Right atrium auricular region (tissue), 2 donors: ENCODE measurements around the gene PIAS2. TPM values are rescaled to one million over a fixed set of nuclear protein-coding genes. Genes with fewer than 3 reads are reported as not detected.
"Not testable (repeated sequence)": the region's sequence is repeated elsewhere in the genome, so short reads cannot be mapped to it uniquely, and the experiment has no call there.

ENCODE experiments used
- DNase-seq: peaks from one replicate; pipeline ENCODE4 v3.0.0-alpha.2; 2019; ENCODE audit warnings: low spot score
- H3K27ac ChIP-seq, 2 donors: fragments of 200-600 bp; sonication (generic); 1 replicate in 1 of 2; 2 replicates in 1 of 2; pipeline ENCODE4 v1.5.1; 2016 to 2019
- H3K27me3 ChIP-seq, 2 donors: fragments of 200-600 bp; sonication (generic); one replicate each; pipeline versions ENCODE4 v1.5.1 to v1.6.0; 2017 to 2019
- H3K36me3 ChIP-seq: fragments of 200-600 bp; sonication (generic); one replicate; pipeline ENCODE4 v1.5.1; 2016
- H3K4me1 ChIP-seq, 2 donors: fragments of 200-600 bp; sonication (generic); one replicate each; pipeline versions ENCODE4 v1.5.1 to v1.6.0; 2017 to 2019
- H3K4me3 ChIP-seq, 2 donors: fragments of 200-600 bp; sonication (generic); 1 replicate in 1 of 2; 2 replicates in 1 of 2; pipeline ENCODE4 v1.5.1; 2017 to 2019; ENCODE audit warnings: mild to moderate bottlenecking in 1 of 2, moderate library complexity in 1 of 2
- H3K9me3 ChIP-seq, 2 donors: fragments of 200-600 bp; sonication (generic); one replicate each; pipeline ENCODE4 v1.5.1; 2019
- CTCF ChIP-seq, 2 donors: fragments of 200-600 bp; sonication (generic); IDR thresholded peaks; one replicate each; pipeline ENCODE4 v1.5.1; 2019; ENCODE audit warnings: antibody characterized with exemption in 2 of 2
- total RNA-seq, 2 donors: library from RNA; depleted of rRNA; stranded (reverse); fragments of >200 nt; gene quantifications; one replicate each; pipeline ENCODE4 v1.1.0, GENCODE V29; 2016

Gene PIAS2
- total RNA-seq, 2 donors from 2014 or later, result 14.3 to 14.9 TPM

GRCh38 chr18:46815661-46816060, 101.6 kb downstream of the PIAS2 start:
- Histone ChIP-seq H3K27me3 (no peaks in the 10 kb centered on the region), H3K4me3 (no peak overlapping the region), H3K4me1 (no peaks in the 10 kb centered on the region), H3K36me3 (no peaks in the 10 kb centered on the region), H3K9me3 (no peaks in the 10 kb centered on the region), H3K27ac (no peak overlapping the region)
- TF ChIP-seq CTCF (IDR thresholded peaks at IDR 0.05), result no peak
- no peak for DNase-seq

- Histone ChIP-seq H3K4me1 (no peaks in the 10 kb centered on the region), H3K27me3 (no peaks in the 10 kb centered on the region), H3K36me3 (no peaks in the 10 kb centered on the region), H3K27ac (no peak overlapping the region), H3K4me3 (no peak overlapping the region), H3K9me3 (no peaks in the 10 kb centered on the region)
- no peak for TF ChIP-seq CTCF (IDR thresholded peaks at IDR 0.05)
- no peak for DNase-seq
These were observed 102.9 kb downstream of the PIAS2 start for GRCh38 chr18:46814399-46814798.

GRCh38 chr18:46812311-46812710, 105.0 kb downstream of the PIAS2 start:
- DNase-seq, result no peak
- Histone ChIP-seq H3K4me1 (no peaks in the 10 kb centered on the region), H3K27me3 (no peaks in the 10 kb centered on the region), H3K27ac (no peak overlapping the region), H3K4me3 (no peak overlapping the region), H3K36me3 (no peaks in the 10 kb centered on the region), H3K9me3 (no peaks in the 10 kb centered on the region)
- no peak for TF ChIP-seq CTCF (IDR thresholded peaks at IDR 0.05)

- TF ChIP-seq CTCF (IDR thresholded peaks at IDR 0.05), result no peak
- Histone ChIP-seq H3K27me3 (no peaks in the 10 kb centered on the region), H3K4me3 (no peak overlapping the region), H3K4me1 (no peaks in the 10 kb centered on the region), H3K36me3 (no peaks in the 10 kb centered on the region), H3K9me3 (no peaks in the 10 kb centered on the region), H3K27ac (no peak overlapping the region)
- no peak for DNase-seq
These were observed 106.8 kb downstream of the PIAS2 start for GRCh38 chr18:46810481-46811000.

GRCh38 chr18:46809145-46809544, 108.2 kb downstream of the PIAS2 start:
- H3K9me3 ChIP-seq, result no peaks in the 10 kb centered on the region
- no peak for TF ChIP-seq CTCF (IDR thresholded peaks at IDR 0.05)
- no peaks in the 10 kb centered on the region for H3K36me3 ChIP-seq
- no peak for DNase-seq
- no peak overlapping the region for H3K27ac ChIP-seq
- H3K4me3 ChIP-seq, result no peak overlapping the region
- no peaks in the 10 kb centered on the region for H3K4me1 ChIP-seq
- H3K27me3 ChIP-seq, result no peaks in the 10 kb centered on the region

GRCh38 chr18:46795945-46796344, 121.4 kb downstream of the PIAS2 start:
- H3K36me3 ChIP-seq, DNase-seq, H3K4me3 ChIP-seq, H3K4me1 ChIP-seq, H3K27me3 ChIP-seq, H3K9me3 ChIP-seq, H3K27ac ChIP-seq: not testable (repeated sequence)
